ENCODE measurements around the gene IL6ST.

IL6ST gene

GRCh38 chr5:55897206-55897894 is 97.4 kb downstream of the IL6ST start:
- Histone ChIP-seq H3K4me1 (ENCODE audit: control insufficient read depth, low read length) (no peaks in the 10 kb centered on the region), H3K27ac (ENCODE audit: low read depth, low read length) (no peak overlapping the region), H3K4me2 (ENCODE audit: low read length) (no peak overlapping the region), H3K9me3 (ENCODE audit: control insufficient read depth, insufficient read depth, low read length) (no peaks in the 10 kb centered on the region), H3K9me2 (replicated peaks; ENCODE audit: control insufficient read depth, low read length) (no peaks in the 10 kb centered on the region), H3K27me3 (ENCODE audit: control insufficient read depth, low read length) (no peaks in the 10 kb centered on the region), H3K4me3 (ENCODE audit: low read length) (no peak overlapping the region), H3F3A (ENCODE audit: control insufficient read depth, insufficient read depth) (no peaks in the 10 kb centered on the region), H3K36me3 (ENCODE audit: control insufficient read depth, low read length) (no peaks in the 10 kb centered on the region), H4K20me1 (ENCODE audit: control insufficient read depth, insufficient read depth, low read depth, low read length) (no peaks in the 10 kb centered on the region), H3K79me2 (ENCODE audit: control insufficient read depth, low read length) (no peaks in the 10 kb centered on the region)
- TF ChIP-seq EZH2phosphoT487 (IDR thresholded peaks at IDR 0.05; ENCODE audit: borderline replicate concordance, low read length), result no peak
- TF ChIP-seq CTCF (IDR thresholded peaks at IDR 0.05; ENCODE audit: low read depth, low read length, poor library complexity, severe bottlenecking), result no peak

DNA sequence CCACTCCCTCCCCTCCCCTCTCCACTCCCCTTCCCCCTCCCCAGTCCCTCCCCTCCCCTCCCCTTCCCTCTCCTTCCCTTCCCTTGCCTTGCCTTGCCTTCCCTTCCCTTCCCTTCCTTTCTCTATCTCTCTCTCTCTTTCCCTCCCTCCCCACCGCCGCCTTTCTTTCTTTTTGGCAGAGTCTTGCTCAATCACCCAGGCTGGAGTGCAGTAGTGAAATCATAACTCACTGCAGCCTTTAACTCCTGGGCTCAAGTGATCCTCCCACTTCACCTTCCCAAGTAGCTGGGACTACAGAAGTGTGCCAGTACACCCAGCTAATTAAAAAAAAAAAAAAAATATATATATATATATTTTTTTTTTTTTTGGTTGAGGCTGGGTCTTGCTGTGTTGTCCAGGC is 98.1 kb downstream of the IL6ST start:
- Histone ChIP-seq H4K20me1 (ENCODE audit: control insufficient read depth, insufficient read depth, low read depth, low read length) (no peaks in the 10 kb centered on the region), H3K27me3 (ENCODE audit: control insufficient read depth, low read length) (no peaks in the 10 kb centered on the region), H3K9me3 (ENCODE audit: control insufficient read depth, insufficient read depth, low read length) (no peaks in the 10 kb centered on the region), H3K9me2 (replicated peaks; ENCODE audit: control insufficient read depth, low read length) (no peaks in the 10 kb centered on the region), H3K4me3 (ENCODE audit: low read length) (no peak overlapping the region), H3F3A (ENCODE audit: control insufficient read depth, insufficient read depth) (no peaks in the 10 kb centered on the region), H3K4me1 (ENCODE audit: control insufficient read depth, low read length) (no peaks in the 10 kb centered on the region), H3K36me3 (ENCODE audit: control insufficient read depth, low read length) (no peaks in the 10 kb centered on the region), H3K27ac (ENCODE audit: low read depth, low read length) (no peak overlapping the region), H3K79me2 (ENCODE audit: control insufficient read depth, low read length) (no peaks in the 10 kb centered on the region), H3K4me2 (ENCODE audit: low read length) (no peak overlapping the region)
- TF ChIP-seq CTCF (IDR thresholded peaks at IDR 0.05; ENCODE audit: low read depth, low read length, poor library complexity, severe bottlenecking), result no peak
- TF ChIP-seq EZH2phosphoT487 (IDR thresholded peaks at IDR 0.05; ENCODE audit: borderline replicate concordance, low read length), result no peak

DNA sequence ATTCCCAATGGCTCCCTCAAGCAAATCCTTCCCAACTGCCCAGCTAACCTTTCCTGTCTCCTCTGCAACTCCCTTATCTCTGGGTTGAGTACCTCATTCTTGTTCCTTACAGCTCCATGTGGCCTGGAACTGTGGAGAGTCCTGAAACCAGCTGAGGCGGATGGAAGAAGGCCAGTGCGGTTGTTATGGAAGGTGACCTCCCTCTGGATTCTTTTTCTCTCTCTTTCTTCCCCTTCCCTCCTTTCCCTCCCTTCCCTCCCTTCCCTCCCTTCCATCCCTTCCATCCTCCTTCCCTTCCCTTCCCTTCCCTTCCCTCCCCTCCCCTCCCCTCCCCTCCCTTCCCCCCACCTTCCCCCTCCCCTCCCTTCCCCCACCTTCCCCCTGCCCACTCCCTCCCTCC is 98.5 kb downstream of the IL6ST start:
- TF ChIP-seq CTCF (IDR thresholded peaks at IDR 0.05; ENCODE audit: low read depth, low read length, poor library complexity, severe bottlenecking) (no peak), EZH2phosphoT487 (IDR thresholded peaks at IDR 0.05; ENCODE audit: borderline replicate concordance, low read length) (no peak)
- Histone ChIP-seq H3K79me2 (ENCODE audit: control insufficient read depth, low read length) (no peaks in the 10 kb centered on the region), H3K27ac (ENCODE audit: low read depth, low read length) (no peak overlapping the region), H3K9me2 (replicated peaks; ENCODE audit: control insufficient read depth, low read length) (no peaks in the 10 kb centered on the region), H3F3A (ENCODE audit: control insufficient read depth, insufficient read depth) (no peaks in the 10 kb centered on the region), H3K4me1 (ENCODE audit: control insufficient read depth, low read length) (no peaks in the 10 kb centered on the region), H3K4me3 (ENCODE audit: low read length) (no peak overlapping the region), H3K9me3 (ENCODE audit: control insufficient read depth, insufficient read depth, low read length) (no peaks in the 10 kb centered on the region), H3K36me3 (ENCODE audit: control insufficient read depth, low read length) (no peaks in the 10 kb centered on the region), H4K20me1 (ENCODE audit: control insufficient read depth, insufficient read depth, low read depth, low read length) (no peaks in the 10 kb centered on the region), H3K4me2 (ENCODE audit: low read length) (no peak overlapping the region), H3K27me3 (ENCODE audit: control insufficient read depth, low read length) (no peaks in the 10 kb centered on the region)

Data from DOHH2 (cell line).